Jurkat, Clone E6-1 (cell line): ENCODE measurements around the gene SLC25A41. TPM values are rescaled to one million over a fixed set of nuclear protein-coding genes. Genes with fewer than 3 reads are reported as not detected.

Experiments
- DNase-seq: peaks from one replicate; pipeline ENCODE4 v3.0.0-alpha.2; 2011; ENCODE audit warnings: low read depth, low spot score
- H3K4me3 ChIP-seq: 2 replicates; pipeline ENCODE4 v1.5.1; 2011; ENCODE audit warnings: mild to moderate bottlenecking, low read length, control low read depth, moderate library complexity
- polyA plus RNA-seq: library from polyadenylated mRNA; unstranded; fragments of >200 nt; gene quantifications from one replicate; pipeline ENCODE4 v1.2.1, GENCODE V29; 2012; ENCODE audit warnings: missing spikeins; ENCODE audit not compliant: insufficient read length, insufficient read depth

Gene SLC25A41
- 1.3 TPM for polyA plus RNA-seq

GRCh38 chr19:6433663-6434062, at the start of gene SLC25A41:
TSS of gene SLC25A41 (minus strand) at chr19:6433763. CDS start at chr19:6433693, 70 bp downstream.
- no peak within 1 kb of the TSS for H3K4me3 ChIP-seq
- no peak for DNase-seq

DNA sequence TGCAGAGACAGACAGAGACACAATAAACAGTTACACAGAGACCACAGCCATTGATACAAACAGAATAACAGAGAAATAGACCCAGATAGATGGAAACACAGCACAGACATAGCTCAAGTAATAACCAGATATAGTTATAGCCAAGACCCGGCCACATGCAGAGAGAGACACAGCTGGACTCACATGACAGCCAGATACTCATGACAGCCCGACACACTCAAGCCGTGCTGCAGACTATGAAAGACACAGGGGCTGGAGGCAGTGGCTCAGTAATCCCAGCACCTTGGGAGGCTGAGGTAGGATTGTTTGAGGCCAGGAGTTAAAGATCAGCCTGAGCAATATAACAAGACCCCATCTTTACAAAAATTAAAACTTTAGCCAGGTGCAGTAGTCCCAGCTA, 49.7 kb upstream of the SLC25A41 start:
- no peak overlapping the region for H3K4me3 ChIP-seq
- no peak for DNase-seq

DNA sequence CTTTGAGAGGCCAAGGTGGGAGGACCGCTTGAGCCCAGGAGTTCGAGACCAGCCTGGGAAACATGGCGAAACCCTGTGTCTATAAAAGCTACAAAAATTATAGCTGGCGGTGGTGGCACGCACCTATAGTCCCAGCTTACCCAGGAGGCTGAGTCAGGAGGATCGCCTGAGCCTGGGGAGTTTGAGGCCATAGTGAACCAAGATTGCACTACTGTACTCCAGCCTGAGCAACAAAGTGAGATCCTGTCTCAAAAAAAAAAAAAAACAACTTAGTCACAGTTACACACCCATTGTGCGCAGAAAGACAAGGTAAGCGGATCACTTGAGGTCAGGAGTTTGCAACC, 48.8 kb upstream of the SLC25A41 start:
- DNase-seq = no peak
- H3K4me3 ChIP-seq = peak overlapping the region; percentile 88; the same call in 1 of the 2 replicates

GRCh38 chr19:6481541-6482342, 48.2 kb upstream of the SLC25A41 start, which contains the start of gene DENND1C:
TSS of gene DENND1C (minus strand) at chr19:6481787. CDS start at chr19:6481695, 92 bp downstream.
- H3K4me3 ChIP-seq = peak within 1 kb of the TSS; percentile 88
- peak; percentile 67 for DNase-seq

DNA sequence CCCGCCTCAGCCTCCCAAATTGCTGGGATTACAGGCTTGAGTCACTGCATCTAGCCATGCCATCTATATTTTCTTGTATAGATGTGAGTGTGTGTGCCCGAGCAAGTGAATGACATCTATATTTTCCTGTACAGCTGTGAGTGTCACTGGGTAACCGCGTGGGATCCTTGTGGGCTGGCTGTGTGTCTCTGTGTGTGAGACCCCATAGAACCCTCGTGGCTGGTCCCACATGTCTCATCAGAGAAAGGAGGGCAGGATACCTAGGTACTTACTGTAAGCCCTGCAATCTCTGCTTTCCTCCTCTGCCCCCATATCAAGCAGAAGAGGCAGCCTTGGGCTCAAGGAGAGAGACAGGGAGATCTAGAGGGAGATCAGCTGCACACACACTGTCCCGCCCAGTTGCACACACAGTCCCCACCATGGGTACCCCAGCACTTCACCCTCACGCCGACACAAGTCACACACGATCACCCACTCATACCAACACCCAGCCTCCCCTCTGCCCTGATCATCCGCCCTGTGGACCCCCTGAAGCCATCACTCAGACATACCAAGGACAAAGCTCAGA, 47.4 kb upstream of the SLC25A41 start:
- peak; percentile 44 for DNase-seq

DNA sequence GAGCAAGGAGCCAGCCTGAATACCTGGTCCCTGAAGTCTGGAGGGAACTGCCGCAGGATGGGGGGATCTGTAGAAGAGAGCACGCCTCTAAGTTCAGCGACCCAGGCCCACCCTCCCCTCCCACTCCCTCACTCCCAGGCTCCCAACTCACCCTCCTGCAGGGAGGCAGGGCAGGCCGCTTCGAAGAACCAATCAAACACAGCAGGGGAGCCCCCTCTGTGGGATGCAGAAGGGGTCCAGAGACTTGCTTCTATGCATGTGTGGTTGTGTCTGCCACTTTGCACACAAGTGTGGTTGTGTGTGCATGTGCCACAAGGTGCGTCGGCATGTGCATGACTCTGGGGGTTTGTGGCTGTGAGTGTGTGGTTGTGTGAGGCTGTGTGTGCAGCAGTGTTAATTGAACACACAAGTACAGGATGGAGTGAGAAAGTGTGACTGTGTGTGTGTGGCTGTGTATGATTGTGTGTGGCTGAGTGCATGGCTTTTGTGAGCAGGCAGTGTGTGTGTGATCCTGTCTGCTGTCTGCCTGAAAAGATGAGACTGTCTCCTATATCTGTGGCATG, 46.4 kb upstream of the SLC25A41 start:
- DNase-seq = no peak

More for the DNA sequence above, 47.4 kb upstream of the SLC25A41 start:
- peak overlapping the region; percentile 88 for H3K4me3 ChIP-seq

GRCh38 chr19:6478815-6479214, 45.3 kb upstream of the SLC25A41 start:
- DNase-seq = no peak

More for the DNA sequence above, 46.4 kb upstream of the SLC25A41 start:
- H3K4me3 ChIP-seq = no peak overlapping the region

GRCh38 chr19:6476896-6477431, 43.4 kb upstream of the SLC25A41 start:
- H3K4me3 ChIP-seq = no peak overlapping the region
- no peak for DNase-seq

More at GRCh38 chr19:6478815-6479214, 45.3 kb upstream of the SLC25A41 start:
- no peak overlapping the region for H3K4me3 ChIP-seq

DNA sequence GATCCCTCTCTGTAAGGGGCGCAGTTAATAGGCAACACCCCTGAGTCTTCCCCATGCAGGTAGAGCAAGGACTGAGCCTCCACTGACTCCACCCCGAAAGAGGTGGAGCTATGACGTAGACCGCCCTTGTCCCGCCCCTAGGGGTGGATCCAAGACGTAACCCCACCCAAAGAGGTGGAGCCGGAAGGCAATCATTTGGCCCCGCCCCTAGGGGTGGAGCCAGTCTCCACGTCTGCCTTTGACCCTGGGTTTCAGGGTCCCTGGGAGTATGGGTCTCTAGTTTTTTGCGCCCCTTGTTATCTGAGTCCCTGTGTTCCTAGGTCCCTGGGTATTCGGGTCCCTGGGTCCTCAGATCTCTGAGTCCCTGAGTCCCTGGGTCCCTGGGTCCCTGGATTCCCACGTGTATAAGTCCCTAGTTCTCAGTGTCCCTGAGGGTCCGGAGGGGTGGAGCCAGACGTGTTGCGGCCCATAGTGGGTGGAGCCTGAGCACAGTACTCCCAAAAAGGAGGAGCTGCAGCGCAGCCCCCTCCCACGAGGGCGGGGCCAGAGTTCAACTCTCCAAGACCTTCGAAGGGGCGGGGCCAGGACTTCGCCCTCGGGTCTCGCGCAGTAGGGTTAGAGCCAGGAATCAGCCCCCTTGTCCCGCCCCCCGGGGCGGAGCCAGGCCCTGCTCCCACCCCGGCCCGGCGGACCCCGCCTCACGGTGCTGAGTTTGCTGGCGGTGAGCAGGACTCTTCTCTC, 42.8 kb upstream of the SLC25A41 start:
- peak; percentile 41 for DNase-seq
- no peak overlapping the region for H3K4me3 ChIP-seq

DNA sequence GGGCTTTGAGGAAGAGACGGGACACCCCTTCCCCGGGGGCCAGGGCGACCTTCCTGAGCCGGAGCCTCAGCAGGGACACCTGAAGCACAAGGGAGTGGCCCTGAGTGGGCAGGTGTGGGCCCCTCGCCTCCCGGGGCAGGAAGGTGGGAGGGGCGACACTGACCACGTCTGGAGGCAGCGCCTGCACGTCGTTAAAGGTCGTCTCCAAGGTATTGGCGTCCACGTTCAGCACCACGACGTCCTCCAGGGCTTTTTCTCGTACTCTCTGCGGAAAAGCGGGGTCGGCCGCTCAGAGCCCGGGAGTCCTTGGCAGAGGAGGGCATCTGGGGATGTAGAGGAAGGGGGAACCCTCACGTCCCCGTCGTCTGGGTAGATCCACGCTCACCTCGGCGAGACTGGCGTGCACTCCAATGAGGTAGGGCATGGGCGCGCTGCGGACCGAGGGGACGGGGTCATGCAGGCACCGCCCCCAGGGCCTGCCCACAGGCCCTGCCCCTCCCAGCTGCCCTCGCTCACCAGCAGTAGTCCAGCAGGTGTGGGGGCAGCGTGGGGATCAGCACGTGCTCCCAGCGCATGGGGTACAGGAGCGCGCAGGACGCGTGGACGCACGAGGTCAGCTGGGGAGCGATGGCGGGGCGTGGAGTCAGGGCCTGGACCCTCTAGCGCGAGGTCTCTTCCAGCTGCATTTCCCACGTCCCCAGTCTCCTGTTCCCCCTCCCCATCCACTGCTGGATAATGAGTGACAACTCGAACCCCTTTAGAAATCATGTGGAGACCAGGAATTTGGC, 42.0 kb upstream of the SLC25A41 start:
- H3K4me3 ChIP-seq = no peak overlapping the region
- no peak for DNase-seq

- DNase-seq = no peak
- no peak overlapping the region for H3K4me3 ChIP-seq
Measured at GRCh38 chr19:6473647-6474046, 40.1 kb upstream of the SLC25A41 start.

DNA sequence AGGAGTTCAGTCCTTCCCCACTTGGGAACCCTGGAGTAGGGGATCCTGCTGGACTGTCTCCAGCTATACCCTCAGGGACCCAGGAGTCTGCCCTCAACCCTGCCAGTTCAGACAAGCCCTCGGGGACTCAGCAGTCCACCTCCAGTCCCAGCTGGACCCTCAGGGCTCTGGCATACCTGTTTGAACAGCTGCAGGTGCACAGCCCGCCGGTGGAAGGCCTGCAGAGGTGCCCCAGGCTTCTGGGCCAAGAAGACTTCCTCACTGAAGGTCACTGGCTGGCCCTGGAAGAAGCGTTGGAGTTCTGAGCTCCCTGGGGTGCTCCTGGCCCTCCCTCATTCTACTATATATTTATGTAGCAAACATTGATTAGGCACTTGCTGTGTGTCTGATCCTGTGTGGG, 39.1 kb upstream of the SLC25A41 start:
- H3K4me3 ChIP-seq = no peak overlapping the region

DNA sequence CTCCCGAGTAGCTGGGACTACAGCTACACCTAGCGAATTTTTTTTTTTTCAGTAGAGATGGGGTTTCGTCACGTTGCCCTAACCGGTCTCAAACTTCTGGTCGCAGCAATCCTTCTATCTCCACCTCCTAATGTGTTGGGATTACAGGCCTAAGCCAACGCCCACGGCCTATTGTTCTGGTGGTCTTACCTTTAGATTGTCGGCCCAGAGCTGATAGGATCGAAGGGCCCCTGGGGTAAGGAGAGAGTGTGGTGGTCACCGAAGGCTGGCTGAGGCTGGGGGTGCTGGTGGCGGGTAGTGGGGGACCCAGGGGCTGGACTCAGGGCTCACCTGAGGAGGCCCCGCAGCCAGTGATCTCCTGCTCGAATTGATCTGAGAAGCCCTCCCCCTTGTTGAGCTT, 37.5 kb upstream of the SLC25A41 start:
- DNase-seq = no peak
- no peak overlapping the region for H3K4me3 ChIP-seq

More for the DNA sequence above, 39.1 kb upstream of the SLC25A41 start:
- no peak for DNase-seq

- H3K4me3 ChIP-seq = no peak overlapping the region
- DNase-seq = no peak
Measured at GRCh38 chr19:6470173-6470572, 36.6 kb upstream of the SLC25A41 start.

GRCh38 chr19:6467384-6467783, 33.8 kb upstream of the SLC25A41 start:
- H3K4me3 ChIP-seq = no peak overlapping the region
- no peak for DNase-seq

- H3K4me3 ChIP-seq = no peak overlapping the region
- DNase-seq = no peak
Measured at GRCh38 chr19:6466526-6467248, 33.1 kb upstream of the SLC25A41 start.

DNA sequence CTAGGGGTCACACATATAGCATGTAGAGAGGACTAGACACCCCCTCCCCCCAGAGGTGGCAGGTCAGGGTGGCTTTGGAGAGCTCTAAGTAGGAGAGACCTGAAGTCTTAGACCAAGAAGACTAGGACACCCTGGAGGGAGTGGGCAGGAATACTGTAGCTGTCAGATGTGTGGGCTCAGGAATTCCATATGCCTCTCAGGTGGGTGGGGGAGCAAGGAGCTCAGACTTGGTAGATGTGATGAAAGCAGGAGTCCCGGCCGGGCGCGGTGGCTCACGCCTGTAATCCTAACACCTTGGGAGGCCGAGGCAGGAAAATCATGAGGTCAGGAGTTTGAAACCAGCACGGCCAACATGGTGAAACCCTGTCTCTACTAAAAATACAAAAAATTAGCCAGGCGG, 32.1 kb upstream of the SLC25A41 start:
- no peak overlapping the region for H3K4me3 ChIP-seq
- no peak for DNase-seq

- no peak overlapping the region for H3K4me3 ChIP-seq
- no peak for DNase-seq
Measured at GRCh38 chr19:6465006-6465405, 31.4 kb upstream of the SLC25A41 start.
